IMR-90 (cell line): Measurements from ENCODE around the gene SCARF1. TPM values are rescaled to one million over a fixed set of nuclear protein-coding genes. Genes with fewer than 3 reads are reported as not detected.

Experiments used
- ATAC-seq: fragments of 200-7000 bp; cut with Tn5 transposase; 2 replicates; pipeline ENCODE4 v1.9.1; 2020; ENCODE audit warnings: low read depth, mild to moderate bottlenecking, moderate library complexity
- BruUV-seq: library from RNA; stranded (reverse); fragments of 400-500 nt; replicated peaks from 2 replicates; lab custom pipeline; 2021; lab: Mats Ljungman, UMichigan
- CTCF ChIA-PET: fragments of 300-600 bp; formaldehyde crosslinking; extraction: SDS; loops from one replicate; lab custom pipeline; 2021; ENCODE audit warnings: antibody characterized with exemption; lab: Yijun Ruan, JAX
- POLR2A ChIA-PET: fragments of 300-600 bp; sonication (Branson Sonifier 250); formaldehyde crosslinking; loops from one replicate; lab custom pipeline; 2022; ENCODE audit warnings: antibody characterized with exemption; ENCODE audit not compliant: unreplicated experiment; lab: Charles Lee
- DNase-seq: peaks from one replicate; pipeline ENCODE4 v3.0.0; 2013
- H2AFZ ChIP-seq: replicated peaks from 2 replicates; pipeline ENCODE3; 2013; ENCODE audit warnings: low read length, mild to moderate bottlenecking; ENCODE audit not compliant: poor library complexity
- H2AK5ac ChIP-seq: 2 replicates; pipeline ENCODE4 v1.6.1; 2013; ENCODE audit warnings: low read depth, low read length, inconsistent platforms
- H2AK9ac ChIP-seq: replicated peaks from 2 replicates; pipeline ENCODE3; 2013; ENCODE audit warnings: mild to moderate bottlenecking, low read depth, low read length, moderate library complexity; ENCODE audit not compliant: poor library complexity
- H2BK120ac ChIP-seq: 2 replicates; pipeline ENCODE4 v1.6.1; 2013; ENCODE audit warnings: low read depth, low read length, inconsistent platforms
- H2BK15ac ChIP-seq: 3 replicates; pipeline ENCODE4 v1.6.1; 2013; ENCODE audit warnings: low read depth, low read length, inconsistent platforms
- H2BK20ac ChIP-seq: 2 replicates; pipeline ENCODE4 v1.6.1; 2013; ENCODE audit warnings: low read depth, mild to moderate bottlenecking, inconsistent platforms, low read length, moderate library complexity
- H2BK5ac ChIP-seq: 2 replicates; pipeline ENCODE4 v1.6.1; 2013; ENCODE audit warnings: mild to moderate bottlenecking, low read depth, low read length, inconsistent platforms; ENCODE audit not compliant: poor library complexity, severe bottlenecking
- H3K14ac ChIP-seq: replicated peaks from 2 replicates; pipeline ENCODE4 v1.6.1; 2013; ENCODE audit warnings: low read depth, low read length, inconsistent platforms
- H3K18ac ChIP-seq: 2 replicates; pipeline ENCODE4 v1.6.1; 2013; ENCODE audit warnings: low read depth, low read length, control low read depth
- H3K23ac ChIP-seq: 2 replicates; pipeline ENCODE4 v1.6.1; 2013; ENCODE audit warnings: low read depth, low read length, inconsistent platforms
- H3K27ac ChIP-seq: 2 replicates; pipeline ENCODE4 v1.5.1; 2013; ENCODE audit warnings: mild to moderate bottlenecking, control low read depth, low read length; ENCODE audit not compliant: insufficient read depth
- H3K27me3 ChIP-seq: 2 replicates; pipeline ENCODE4 v1.6.1; 2013; ENCODE audit warnings: low read length; ENCODE audit not compliant: control insufficient read depth, insufficient read depth
- H3K36me3 ChIP-seq: 2 replicates; pipeline ENCODE4 v1.6.1; 2013; ENCODE audit warnings: low read length, mixed read lengths; ENCODE audit not compliant: control insufficient read depth, insufficient read depth
- H3K4ac ChIP-seq: 2 replicates; pipeline ENCODE4 v1.6.1; 2013; ENCODE audit warnings: low read depth, low read length, inconsistent platforms
- H3K4me1 ChIP-seq: 2 replicates; pipeline ENCODE4 v1.6.1; 2013; ENCODE audit warnings: low read length, mixed read lengths; ENCODE audit not compliant: control insufficient read depth, insufficient read depth
- H3K4me2 ChIP-seq: 2 replicates; pipeline ENCODE4 v1.6.1; 2013; ENCODE audit warnings: low read depth, mild to moderate bottlenecking, control low read depth, low read length, moderate library complexity
- H3K4me3 ChIP-seq: 2 replicates; pipeline ENCODE4 v1.5.1; 2013; ENCODE audit warnings: low read depth, mild to moderate bottlenecking, control low read depth, low read length, moderate library complexity; ENCODE audit not compliant: insufficient read depth
- H3K56ac ChIP-seq: 2 replicates; pipeline ENCODE4 v1.6.1; 2013; ENCODE audit warnings: low read length, inconsistent platforms; ENCODE audit not compliant: insufficient read depth; ENCODE audit errors: extremely low read depth
- H3K79me1 ChIP-seq, 2 experiments: 2 replicates each; pipeline ENCODE4 v1.6.1; 2013; ENCODE audit warnings: low read length in 2 of 2, inconsistent platforms in 1 of 2, low read depth in 1 of 2
- H3K9ac ChIP-seq: 2 replicates; pipeline ENCODE4 v1.6.1; 2013; ENCODE audit warnings: low read depth, low read length, control low read depth
- H3K9me1 ChIP-seq: 2 replicates; pipeline ENCODE4 v1.6.1; 2013; ENCODE audit warnings: low read length, inconsistent platforms; ENCODE audit not compliant: insufficient read depth
- H3K9me3 ChIP-seq: 2 replicates; pipeline ENCODE4 v1.6.1; 2013; ENCODE audit warnings: low read length; ENCODE audit not compliant: control insufficient read depth, insufficient read depth
- H4K20me1 ChIP-seq: 2 replicates; pipeline ENCODE4 v1.6.1; 2013; ENCODE audit warnings: low read length, inconsistent platforms; ENCODE audit not compliant: insufficient read depth
- H4K5ac ChIP-seq: 2 replicates; pipeline ENCODE4 v1.6.1; 2013; ENCODE audit warnings: mild to moderate bottlenecking, low read depth, low read length, control low read depth
- H4K8ac ChIP-seq, 2 experiments: 2 replicates each; pipeline ENCODE4 v1.6.1; 2013; ENCODE audit warnings: low read depth in 2 of 2, low read length in 2 of 2, control low read depth in 1 of 2, inconsistent platforms in 1 of 2
- H4K91ac ChIP-seq: 2 replicates; pipeline ENCODE4 v1.6.1; 2013; ENCODE audit warnings: low read depth, low read length, inconsistent platforms; ENCODE audit not compliant: insufficient read depth
- BHLHE40 ChIP-seq: fragments of 150-350 bp; IDR thresholded peaks from 2 replicates; pipeline ENCODE4 v1.6.1; 2016; ENCODE audit warnings: mild to moderate bottlenecking, low read depth, low read length
- CHD1 ChIP-seq: IDR thresholded peaks from 2 replicates; pipeline ENCODE4 v1.6.1; 2012; ENCODE audit warnings: low read depth, low read length, improper control_type of control experiment
- CTCF ChIP-seq: conservative IDR thresholded peaks from 2 replicates; pipeline ENCODE4 v1.5.1; 2012; ENCODE audit warnings: mild to moderate bottlenecking, low read depth, low read length, improper control_type of control experiment
- ELK1 ChIP-seq: fragments of 150-350 bp; IDR thresholded peaks from 2 replicates; pipeline ENCODE4 v1.6.1; 2016; ENCODE audit warnings: low read depth, mild to moderate bottlenecking, low read length, moderate library complexity, borderline replicate concordance
- FOS ChIP-seq: fragments of 150-350 bp; IDR thresholded peaks from 2 replicates; pipeline ENCODE4 v1.6.1; 2016; ENCODE audit warnings: low read depth, low read length
- MAFK ChIP-seq: IDR thresholded peaks from 2 replicates; pipeline ENCODE4 v1.6.1; 2012; ENCODE audit warnings: low read depth, low read length, improper control_type of control experiment
- MAZ ChIP-seq: IDR thresholded peaks from 2 replicates; pipeline ENCODE4 v1.6.1; 2012; ENCODE audit warnings: low read depth, mild to moderate bottlenecking, low read length, improper control_type of control experiment, moderate library complexity, borderline replicate concordance
- MXI1 ChIP-seq: IDR thresholded peaks from 2 replicates; pipeline ENCODE4 v1.6.1; 2012; ENCODE audit warnings: low read depth, mild to moderate bottlenecking, low read length, moderate library complexity, borderline replicate concordance
- NFE2L2 ChIP-seq: fragments of 150-350 bp; IDR thresholded peaks from 2 replicates; pipeline ENCODE4 v1.6.1; 2016; ENCODE audit warnings: low read depth, mild to moderate bottlenecking, low read length
- POLR2A ChIP-seq: IDR thresholded peaks from 2 replicates; pipeline ENCODE4 v1.6.1; 2012; ENCODE audit warnings: mild to moderate bottlenecking, low read depth, low read length
- RAD21 ChIP-seq: IDR thresholded peaks from 2 replicates; pipeline ENCODE4 v1.6.1; 2012; ENCODE audit warnings: low read length, improper control_type of control experiment
- RCOR1 ChIP-seq: IDR thresholded peaks from 2 replicates; pipeline ENCODE4 v1.6.1; 2012; ENCODE audit warnings: mild to moderate bottlenecking, low read length, improper control_type of control experiment; ENCODE audit not compliant: insufficient replicate concordance
- RFX5 ChIP-seq: IDR thresholded peaks from 2 replicates; pipeline ENCODE4 v1.8.0; 2012; ENCODE audit warnings: low read depth, mild to moderate bottlenecking, low read length, moderate library complexity
- SMC3 ChIP-seq: fragments of 150-350 bp; IDR thresholded peaks from 2 replicates; pipeline ENCODE4 v1.6.1; 2016; ENCODE audit warnings: low read depth, mild to moderate bottlenecking, antibody characterized with exemption, low read length, moderate library complexity
- WGBS, 2 experiments: methylation state at CpG; one replicate each; pipeline versions ENCODE4 v1.1.5 to v1.1.7; 2013; ENCODE audit warnings: missing lambda C conversion rate in 2 of 2; ENCODE audit not compliant: insufficient read length in 1 of 2; ENCODE audit errors: extremely low coverage in 2 of 2; 5-methylcytosine and 5-hydroxymethylcytosine counted together
- dilution Hi-C: fragments of 300-500 bp; cut with HindIII; formaldehyde crosslinking; loops from one replicate; pipeline ENCODE4 v1.14.3; 2018; ENCODE audit warnings: low sequenced_read_pairs; ENCODE audit not compliant: unreplicated experiment
- in situ Hi-C: fragments of 300-500 bp; cut with MboI; formaldehyde crosslinking; loops from 3 replicates; pipeline ENCODE4 v1.14.3; 2019; ENCODE audit warnings: low sequenced_read_pairs, inconsistent platforms, mixed read lengths
- intact Hi-C: fragments of 100-400 bp; cut with micrococcal nuclease; formaldehyde crosslinking; loops from 2 replicates; pipeline ENCODE4 v1.10.0; 2022
- polyA plus RNA-seq, 3 experiments: library from polyadenylated mRNA; depleted of rRNA; stranded (reverse); fragments of >200 nt; gene quantifications; 2 replicates each; pipeline ENCODE4 v1.2.3, GENCODE V29; 2012; ENCODE audit warnings: low replicate concordance in 1 of 3
- total RNA-seq: library from RNA; depleted of rRNA; stranded (reverse); fragments of >200 nt; gene quantifications from 2 replicates; pipeline ENCODE4 v1.2.3, GENCODE V29; 2012

The SCARF1 gene
- total and polyA plus RNA-seq, 2 of the 4 experiments (the other 2 are of a cell fraction), result 0.18 to 0.43 TPM

DNA sequence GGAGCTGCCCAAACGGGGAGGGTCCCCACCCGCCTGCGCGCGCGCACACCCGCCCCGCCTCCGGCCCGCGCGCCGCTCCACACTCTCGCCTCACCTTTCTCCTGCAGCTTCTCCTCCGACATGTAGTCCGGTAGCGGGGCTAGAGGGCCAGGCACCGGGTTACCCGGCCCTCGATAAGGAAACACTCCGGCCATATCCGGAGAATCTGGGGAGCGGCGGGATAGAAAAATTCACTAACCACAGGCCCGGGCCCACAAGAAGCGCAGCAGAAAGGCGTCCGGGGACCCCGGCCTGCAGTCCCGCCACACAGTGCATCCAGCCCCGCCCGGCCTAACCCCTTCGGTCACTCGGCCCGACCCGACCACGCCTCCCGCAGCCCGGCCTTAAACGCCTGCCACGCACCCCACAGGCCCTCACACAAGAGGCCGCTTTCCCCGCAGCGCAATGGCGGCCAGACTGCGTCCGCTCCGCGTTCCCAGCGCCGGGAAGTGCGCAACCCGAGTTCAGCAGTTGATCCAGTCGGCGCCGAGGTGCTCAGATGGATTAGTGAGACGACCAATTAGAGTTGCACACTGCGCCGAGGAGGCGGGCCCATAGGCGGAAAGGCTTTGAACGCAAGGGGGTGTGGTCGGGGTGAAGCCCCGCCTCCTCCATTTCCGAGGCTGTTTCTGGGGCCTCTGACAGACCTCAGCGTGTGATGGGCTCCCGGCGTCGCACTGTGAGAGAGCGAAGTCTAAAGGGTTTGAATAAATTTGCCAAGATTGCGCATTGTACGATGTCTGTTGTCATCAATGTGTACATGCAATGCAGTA, 39.1 kb upstream of the SCARF1 start, which contains the start of gene PRPF8:
TSS of gene PRPF8 (minus strand) at position 490 of the 812 bp plus-strand sequence. CDS start at position 194, 296 bp downstream.
- H2AFZ ChIP-seq, result peak within 1 kb of the TSS; percentile 94
- H3K9me3 ChIP-seq, result no peaks in the 10 kb centered on the region
- peak within 1 kb of the TSS; percentile 99 for H3K14ac ChIP-seq
- peaks cover 33% of the 10 kb centered on the region for H3K36me3 ChIP-seq
- BruUV-seq, result no TSS peak
- peak within 1 kb of the TSS; percentile 95 for H2AK9ac ChIP-seq
- peak within 1 kb of the TSS; percentile 94 for H3K4ac ChIP-seq
- WGBS, 2 experiments, result 0% methylated on average over 35 of the region's 72 CpGs; no CpG with 5 or more reads in 1 of the 2 experiments
- H4K20me1 ChIP-seq, result peaks cover 43% of the 10 kb centered on the region
- POLR2A ChIA-PET, result interaction anchor here (0.7 to 1.4 kb wide), 2 partner anchors 16 to 36 kb away, joined by 3 read pairs; no protein-coding TSS in a partner anchor
- H3K79me1 ChIP-seq, result peaks cover 34 to 48% of the 10 kb centered on the region in 2 experiments
- DNase-seq (peak; percentile 96), ATAC-seq (peak; percentile 99)
- peak within 1 kb of the TSS; percentile 81 for H2BK5ac ChIP-seq
- CTCF ChIA-PET, result interaction anchor here (1.2 kb wide), 1 partner anchor 15 kb away, joined by 3 read pairs; no protein-coding TSS in a partner anchor
- H2AK5ac ChIP-seq, result peak within 1 kb of the TSS; percentile 96
- peak within 1 kb of the TSS; percentile 61 for H3K4me3 ChIP-seq
- H3K23ac ChIP-seq, result peak within 1 kb of the TSS; percentile 100
- dilution Hi-C loops, result no loop called here
- intact Hi-C loops, result loop anchor here (2.0 kb wide), 1 partner anchor 30 kb away; no protein-coding TSS in a partner anchor
- H3K4me2 ChIP-seq, result peak within 1 kb of the TSS; percentile 97
- peak within 1 kb of the TSS; percentile 89 for H3K9ac ChIP-seq
- peak within 1 kb of the TSS; percentile 72 for H2BK120ac ChIP-seq
- peak within 1 kb of the TSS; percentile 81 for H4K91ac ChIP-seq
- no peaks in the 10 kb centered on the region for H3K27me3 ChIP-seq
- in situ Hi-C loops, result no loop called here
- peak within 1 kb of the TSS; percentile 96 to 99 for H4K8ac ChIP-seq
- peak within 1 kb of the TSS; percentile 93 for H4K5ac ChIP-seq
- H2BK20ac ChIP-seq, result 0 out of 2 replicates have a peak within 1 kb of the TSS, but pooled peaks have one; percentile 28
- H3K18ac ChIP-seq, result peak within 1 kb of the TSS; percentile 75
- H3K4me1 ChIP-seq, result peaks cover 3% of the 10 kb centered on the region
- H3K56ac ChIP-seq, result peak within 1 kb of the TSS; percentile 94
- peaks cover 16% of the 10 kb centered on the region for H3K9me1 ChIP-seq
- peak within 1 kb of the TSS; percentile 85 for H3K27ac ChIP-seq
- no peak within 1 kb of the TSS; the same call in 2 of the 3 replicates for H2BK15ac ChIP-seq
- no peak for TF ChIP-seq CHD1
- no peak for TF ChIP-seq BHLHE40
- TF ChIP-seq MXI1, result peak; percentile 86; the same call in 1 of the 2 replicates
- TF ChIP-seq POLR2A, result peak; percentile 82
- TF ChIP-seq RFX5, result no peak
- no peak for TF ChIP-seq ELK1
- no peak for TF ChIP-seq SMC3
- TF ChIP-seq RCOR1, result no peak
- TF ChIP-seq NFE2L2, result no peak
- TF ChIP-seq CTCF, result no peak
- TF ChIP-seq FOS, result peak; percentile 11; the same call in 1 of the 2 replicates
- TF ChIP-seq MAZ, result 0 out of 2 replicates have a peak, but pooled peaks have one; percentile 12
- TF ChIP-seq MAFK, result no peak
- TF ChIP-seq RAD21, result no peak
